Measurements from ENCODE around the gene NBEAL2.

Gene NBEAL2

DNA sequence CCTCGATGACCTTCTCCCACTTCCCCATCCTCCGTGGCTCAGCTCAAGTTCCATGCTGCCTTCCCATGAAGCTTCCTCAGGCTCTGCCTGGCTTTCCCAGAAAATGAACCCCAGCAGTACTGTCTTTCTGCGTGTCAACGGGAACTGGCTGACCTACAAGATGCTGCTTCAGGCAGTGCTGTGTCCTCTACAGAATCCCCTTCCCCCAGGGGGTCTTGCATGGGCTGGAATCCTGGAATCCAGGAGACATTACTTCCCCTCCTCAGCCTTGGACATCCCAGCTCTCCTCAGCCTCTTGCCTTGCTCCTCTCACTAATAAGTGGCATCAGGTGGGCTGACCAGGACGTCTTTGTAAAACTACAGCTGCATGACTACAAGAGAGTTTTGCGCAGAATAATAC lies 8.3 kb upstream of the NBEAL2 start:
- no peak for DNase-seq (ENCODE audit: extremely low read depth, insufficient read length)
- TF ChIP-seq, protein P1, sequence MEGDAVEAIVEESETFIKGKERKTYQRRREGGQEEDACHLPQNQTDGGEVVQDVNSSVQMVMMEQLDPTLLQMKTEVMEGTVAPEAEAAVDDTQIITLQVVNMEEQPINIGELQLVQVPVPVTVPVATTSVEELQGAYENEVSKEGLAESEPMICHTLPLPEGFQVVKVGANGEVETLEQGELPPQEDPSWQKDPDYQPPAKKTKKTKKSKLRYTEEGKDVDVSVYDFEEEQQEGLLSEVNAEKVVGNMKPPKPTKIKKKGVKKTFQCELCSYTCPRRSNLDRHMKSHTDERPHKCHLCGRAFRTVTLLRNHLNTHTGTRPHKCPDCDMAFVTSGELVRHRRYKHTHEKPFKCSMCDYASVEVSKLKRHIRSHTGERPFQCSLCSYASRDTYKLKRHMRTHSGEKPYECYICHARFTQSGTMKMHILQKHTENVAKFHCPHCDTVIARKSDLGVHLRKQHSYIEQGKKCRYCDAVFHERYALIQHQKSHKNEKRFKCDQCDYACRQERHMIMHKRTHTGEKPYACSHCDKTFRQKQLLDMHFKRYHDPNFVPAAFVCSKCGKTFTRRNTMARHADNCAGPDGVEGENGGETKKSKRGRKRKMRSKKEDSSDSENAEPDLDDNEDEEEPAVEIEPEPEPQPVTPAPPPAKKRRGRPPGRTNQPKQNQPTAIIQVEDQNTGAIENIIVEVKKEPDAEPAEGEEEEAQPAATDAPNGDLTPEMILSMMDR (IDR thresholded peaks at IDR 0.05; ENCODE audit: insufficient read depth, low read length, poor library complexity, severe bottlenecking) = no peak
- H3K36me3 ChIP-seq (ENCODE audit: control insufficient read depth, insufficient read depth, low read length) = peaks cover 18% of the 10 kb centered on the region
- no peaks in the 10 kb centered on the region for H3K27me3 ChIP-seq (replicated peaks; ENCODE audit: control insufficient read depth, insufficient read depth, low read length)
- no peak overlapping the region for H3K4me3 ChIP-seq (replicated peaks; ENCODE audit: low read depth, low read length)

DNA sequence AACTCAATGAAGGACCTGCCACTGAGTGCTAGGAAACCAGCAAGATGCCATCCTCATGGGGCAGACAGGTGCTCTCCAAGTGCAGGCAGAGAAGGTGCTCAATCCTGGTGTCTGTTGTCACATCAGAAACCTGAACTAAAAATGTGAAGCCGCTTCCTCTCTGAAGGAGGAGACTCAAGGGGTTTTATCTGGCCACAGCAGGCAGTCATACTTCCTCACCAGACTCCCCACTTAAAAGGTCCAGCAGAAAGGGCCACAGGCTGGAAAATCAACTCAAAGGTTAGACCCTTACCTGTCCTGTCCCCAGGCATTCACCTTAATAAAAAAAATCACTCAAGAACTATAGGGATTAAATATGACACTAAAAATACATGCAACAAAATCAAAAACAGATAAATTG lies 7.7 kb upstream of the NBEAL2 start:
- TF ChIP-seq, protein P1 (IDR thresholded peaks at IDR 0.05; ENCODE audit: insufficient read depth, low read length, poor library complexity, severe bottlenecking) = no peak
- DNase-seq (ENCODE audit: extremely low read depth, insufficient read length) = no peak
- peaks cover 15% of the 10 kb centered on the region for H3K36me3 ChIP-seq (ENCODE audit: control insufficient read depth, insufficient read depth, low read length)
- H3K27me3 ChIP-seq (replicated peaks; ENCODE audit: control insufficient read depth, insufficient read depth, low read length) = no peaks in the 10 kb centered on the region
- no peak overlapping the region for H3K4me3 ChIP-seq (replicated peaks; ENCODE audit: low read depth, low read length)

DNA sequence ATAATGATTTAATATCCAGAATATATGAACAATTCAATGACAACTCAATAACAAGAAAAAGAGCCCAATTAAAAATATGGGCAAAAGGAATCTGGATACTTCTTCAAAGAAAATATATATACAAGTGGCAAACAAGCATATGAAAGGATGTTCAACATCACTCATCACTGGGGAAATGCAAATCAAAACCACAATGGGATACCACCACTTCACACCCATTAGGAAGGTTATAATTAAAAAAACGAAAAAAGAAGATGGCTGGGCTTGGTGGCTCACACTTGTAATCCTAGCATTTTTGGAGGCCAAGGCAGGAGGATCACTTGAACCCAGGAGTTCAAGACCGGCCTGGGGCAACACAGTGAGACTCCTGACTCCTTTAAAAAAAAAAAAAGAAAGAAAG lies 7.1 kb upstream of the NBEAL2 start:
- no peak for DNase-seq (ENCODE audit: extremely low read depth, insufficient read length)
- Histone ChIP-seq H3K4me3 (replicated peaks; ENCODE audit: low read depth, low read length) (no peak overlapping the region), H3K36me3 (ENCODE audit: control insufficient read depth, insufficient read depth, low read length) (peaks cover 14% of the 10 kb centered on the region), H3K27me3 (replicated peaks; ENCODE audit: control insufficient read depth, insufficient read depth, low read length) (no peaks in the 10 kb centered on the region)
- TF ChIP-seq, protein P1 (IDR thresholded peaks at IDR 0.05; ENCODE audit: insufficient read depth, low read length, poor library complexity, severe bottlenecking) = no peak

DNA sequence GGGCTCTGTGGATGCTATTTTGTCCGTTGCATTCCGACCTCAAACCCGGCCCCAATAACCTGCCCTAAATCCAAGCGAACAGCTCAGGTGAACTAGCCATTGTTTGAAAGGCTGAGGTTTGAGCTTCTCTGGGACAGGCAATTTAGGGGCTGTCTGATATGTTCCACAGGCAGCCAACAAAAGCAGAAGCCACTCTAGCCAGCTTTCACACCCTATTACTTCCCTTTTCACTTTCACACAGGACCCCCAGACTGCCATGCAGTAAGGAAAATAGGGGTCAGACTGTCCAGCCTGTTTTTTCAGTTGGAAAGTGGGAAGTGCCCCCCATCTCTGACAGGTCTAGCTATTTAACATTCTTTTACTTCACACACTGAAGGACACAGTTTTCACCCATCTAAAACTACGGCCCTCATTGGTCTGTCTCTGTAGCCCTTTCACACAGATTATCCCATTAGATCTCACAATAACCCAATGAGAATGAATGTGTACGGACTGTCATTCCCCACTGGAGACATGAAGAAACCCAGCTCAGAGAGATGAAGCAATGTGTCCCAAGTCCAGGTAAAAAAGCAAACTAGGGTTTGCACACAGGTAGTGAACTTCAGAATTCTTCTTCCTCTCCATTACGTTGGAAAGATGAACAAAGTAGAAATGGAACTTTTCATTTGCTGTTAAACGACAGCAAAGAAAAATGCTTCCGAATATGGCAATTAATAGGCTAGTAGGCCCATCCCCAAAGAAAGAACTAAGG lies 4.9 kb upstream of the NBEAL2 start:
- Histone ChIP-seq H3K27me3 (replicated peaks; ENCODE audit: control insufficient read depth, insufficient read depth, low read length) (no peaks in the 10 kb centered on the region), H3K36me3 (ENCODE audit: control insufficient read depth, insufficient read depth, low read length) (peaks cover 8% of the 10 kb centered on the region), H3K4me3 (replicated peaks; ENCODE audit: low read depth, low read length) (peak overlapping the region; percentile 80)
- no peak for DNase-seq (ENCODE audit: extremely low read depth, insufficient read length)
- TF ChIP-seq, protein P1 (IDR thresholded peaks at IDR 0.05; ENCODE audit: insufficient read depth, low read length, poor library complexity, severe bottlenecking) = no peak

DNA sequence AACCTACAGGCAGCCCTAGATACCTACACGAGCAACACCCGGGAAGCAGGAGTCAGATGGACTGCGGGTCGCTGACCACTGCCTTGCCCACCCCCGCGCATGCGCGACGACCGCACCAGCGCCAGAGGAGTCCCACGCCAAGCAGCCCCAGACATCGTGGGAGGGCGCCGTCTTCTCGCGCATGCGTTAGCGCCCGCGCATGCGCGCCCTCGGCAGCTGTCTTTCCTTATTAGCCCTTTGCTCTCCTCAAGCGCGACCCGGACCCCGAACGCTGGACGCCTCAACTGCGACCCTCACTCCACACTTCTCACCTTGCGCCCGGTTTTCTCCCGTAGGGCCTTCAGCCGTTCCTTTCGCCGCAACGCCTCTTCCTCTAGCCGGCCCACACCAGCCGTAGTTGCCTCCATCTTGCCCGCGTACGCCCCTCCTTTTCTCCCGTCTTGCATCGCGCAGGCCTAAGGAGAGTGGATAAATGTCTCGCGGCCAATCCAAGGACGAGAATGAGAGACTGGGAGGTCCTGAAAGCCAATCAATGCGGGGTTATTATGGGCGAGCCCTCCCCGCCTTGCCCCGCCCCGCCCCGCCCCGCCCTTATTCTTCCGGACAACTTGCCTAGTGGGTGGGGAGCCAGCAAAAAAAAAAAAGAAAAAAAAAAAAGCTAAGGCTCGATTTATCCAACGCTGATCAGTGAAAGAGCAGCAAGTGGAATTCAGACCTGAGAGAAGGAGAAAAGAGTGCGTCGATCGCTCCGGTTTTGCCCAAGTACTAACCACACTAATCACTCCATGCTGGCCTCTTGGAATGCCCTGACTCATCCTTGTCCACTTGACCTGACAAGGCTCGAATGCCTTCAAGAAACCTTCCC lies 2.9 kb upstream of the NBEAL2 start, which contains the start of gene CCDC12:
CCDC12 (minus strand) TSS at position 420 of the 865 bp plus-strand sequence; CDS start at position 407, 13 bp downstream.
- Histone ChIP-seq H3K4me3 (replicated peaks; ENCODE audit: low read depth, low read length) (peak within 1 kb of the TSS; percentile 80), H3K27me3 (replicated peaks; ENCODE audit: control insufficient read depth, insufficient read depth, low read length) (no peaks in the 10 kb centered on the region), H3K36me3 (ENCODE audit: control insufficient read depth, insufficient read depth, low read length) (no peaks in the 10 kb centered on the region)
- DNase-seq (ENCODE audit: extremely low read depth, insufficient read length) = peak; percentile 95
- TF ChIP-seq, protein P1 (IDR thresholded peaks at IDR 0.05; ENCODE audit: insufficient read depth, low read length, poor library complexity, severe bottlenecking) = no peak

All from GM06990 (cell line).